Spleen (tissue), 7 donors: ENCODE data around the gene RAPGEF4.

Experiments
- CTCF ChIP-seq, 11 experiments: fragments of 200-600 bp in 7 of 11; fragments of 450-650 bp in 4 of 11; sonication (generic) in 4 of 11; IDR thresholded peaks in 8 of 11; conservative IDR thresholded peaks in 3 of 11; 1 replicate in 7 of 11; 2 replicates in 4 of 11; pipeline versions ENCODE4 v1.4.0 to v1.8.0; 2016 to 2021; ENCODE audit warnings: antibody characterized with exemption in 11 of 11, inconsistent platforms in 4 of 11, mild to moderate bottlenecking in 1 of 11
- POLR2AphosphoS5 ChIP-seq, 3 donors: sonication (generic); formaldehyde crosslinking; IDR thresholded peaks; one replicate each; pipeline ENCODE4 v1.5.1; 2017; ENCODE audit warnings: antibody characterized with exemption in 3 of 3
- donor health status: DM: no; HTN: no; CAD: no; lungs with moderate emphysema.
- donor health status: DM: no; HTN: no; CAD: no.
- donor health status: DM: no; HTN: no; CAD: no.

- TF ChIP-seq CTCF (IDR thresholded peaks at IDR 0.05 in 8 of 11, conservative IDR thresholded peaks at IDR 0.05 in 3 of 11): no peak
- no peak for TF ChIP-seq POLR2AphosphoS5 (IDR thresholded peaks at IDR 0.05)
These were observed 213.9 kb downstream of the RAPGEF4 start for GRCh38 chr2:172949522-172949921.
